ENCODE results near the gene CENATAC. TPM values are rescaled to one million over a fixed set of nuclear protein-coding genes. Genes with fewer than 3 reads are reported as not detected.
"Not testable (repeated sequence)": the region's sequence is repeated elsewhere in the genome, so short reads cannot be mapped to it uniquely, and the experiment has no call there.

Gene CENATAC
- total RNA-seq, 1 donor from 2014 or later, result 31.6 TPM

GRCh38 chr11:118971646-118972045 is 26.3 kb upstream of the CENATAC start, which contains the start of gene FOXR1:
FOXR1 (plus strand) TSS chr11:118971761; CDS start chr11:118971932, 171 bp downstream.
- peaks cover 38% of the 10 kb centered on the region for H3K27me3 Mint-ChIP-seq (ENCODE audit: unreplicated experiment)
- no peak for DNase-seq (ENCODE audit: extremely low spot score, unreplicated experiment)

GRCh38 chr11:118973985-118974384 is 24.0 kb upstream of the CENATAC start:
- Mint-ChIP-seq H3K27ac (ENCODE audit: unreplicated experiment) (no peak overlapping the region), H3K4me1 (ENCODE audit: unreplicated experiment) (no peaks in the 10 kb centered on the region), H3K27me3 (ENCODE audit: unreplicated experiment) (peaks cover 36% of the 10 kb centered on the region), H3K36me3 (ENCODE audit: unreplicated experiment) (no peaks in the 10 kb centered on the region), H3K9me3 (ENCODE audit: unreplicated experiment) (no peaks in the 10 kb centered on the region), H3K4me3 (ENCODE audit: unreplicated experiment) (no peak overlapping the region)
- TF ChIP-seq, protein P1, sequence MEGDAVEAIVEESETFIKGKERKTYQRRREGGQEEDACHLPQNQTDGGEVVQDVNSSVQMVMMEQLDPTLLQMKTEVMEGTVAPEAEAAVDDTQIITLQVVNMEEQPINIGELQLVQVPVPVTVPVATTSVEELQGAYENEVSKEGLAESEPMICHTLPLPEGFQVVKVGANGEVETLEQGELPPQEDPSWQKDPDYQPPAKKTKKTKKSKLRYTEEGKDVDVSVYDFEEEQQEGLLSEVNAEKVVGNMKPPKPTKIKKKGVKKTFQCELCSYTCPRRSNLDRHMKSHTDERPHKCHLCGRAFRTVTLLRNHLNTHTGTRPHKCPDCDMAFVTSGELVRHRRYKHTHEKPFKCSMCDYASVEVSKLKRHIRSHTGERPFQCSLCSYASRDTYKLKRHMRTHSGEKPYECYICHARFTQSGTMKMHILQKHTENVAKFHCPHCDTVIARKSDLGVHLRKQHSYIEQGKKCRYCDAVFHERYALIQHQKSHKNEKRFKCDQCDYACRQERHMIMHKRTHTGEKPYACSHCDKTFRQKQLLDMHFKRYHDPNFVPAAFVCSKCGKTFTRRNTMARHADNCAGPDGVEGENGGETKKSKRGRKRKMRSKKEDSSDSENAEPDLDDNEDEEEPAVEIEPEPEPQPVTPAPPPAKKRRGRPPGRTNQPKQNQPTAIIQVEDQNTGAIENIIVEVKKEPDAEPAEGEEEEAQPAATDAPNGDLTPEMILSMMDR (IDR thresholded peaks at IDR 0.05), result no peak
- DNase-seq (ENCODE audit: extremely low spot score, unreplicated experiment), result no peak

More at GRCh38 chr11:118971646-118972045, 26.3 kb upstream of the CENATAC start, which contains the start of gene FOXR1:
- TF ChIP-seq, protein P1 (IDR thresholded peaks at IDR 0.05), result no peak
- no peaks in the 10 kb centered on the region for H3K9me3 Mint-ChIP-seq (ENCODE audit: unreplicated experiment)
- no peak within 1 kb of the TSS for H3K27ac Mint-ChIP-seq (ENCODE audit: unreplicated experiment)
- no peaks in the 10 kb centered on the region for H3K4me1 Mint-ChIP-seq (ENCODE audit: unreplicated experiment)
- no peaks in the 10 kb centered on the region for H3K36me3 Mint-ChIP-seq (ENCODE audit: unreplicated experiment)
- no peak within 1 kb of the TSS for H3K4me3 Mint-ChIP-seq (ENCODE audit: unreplicated experiment)

DNA sequence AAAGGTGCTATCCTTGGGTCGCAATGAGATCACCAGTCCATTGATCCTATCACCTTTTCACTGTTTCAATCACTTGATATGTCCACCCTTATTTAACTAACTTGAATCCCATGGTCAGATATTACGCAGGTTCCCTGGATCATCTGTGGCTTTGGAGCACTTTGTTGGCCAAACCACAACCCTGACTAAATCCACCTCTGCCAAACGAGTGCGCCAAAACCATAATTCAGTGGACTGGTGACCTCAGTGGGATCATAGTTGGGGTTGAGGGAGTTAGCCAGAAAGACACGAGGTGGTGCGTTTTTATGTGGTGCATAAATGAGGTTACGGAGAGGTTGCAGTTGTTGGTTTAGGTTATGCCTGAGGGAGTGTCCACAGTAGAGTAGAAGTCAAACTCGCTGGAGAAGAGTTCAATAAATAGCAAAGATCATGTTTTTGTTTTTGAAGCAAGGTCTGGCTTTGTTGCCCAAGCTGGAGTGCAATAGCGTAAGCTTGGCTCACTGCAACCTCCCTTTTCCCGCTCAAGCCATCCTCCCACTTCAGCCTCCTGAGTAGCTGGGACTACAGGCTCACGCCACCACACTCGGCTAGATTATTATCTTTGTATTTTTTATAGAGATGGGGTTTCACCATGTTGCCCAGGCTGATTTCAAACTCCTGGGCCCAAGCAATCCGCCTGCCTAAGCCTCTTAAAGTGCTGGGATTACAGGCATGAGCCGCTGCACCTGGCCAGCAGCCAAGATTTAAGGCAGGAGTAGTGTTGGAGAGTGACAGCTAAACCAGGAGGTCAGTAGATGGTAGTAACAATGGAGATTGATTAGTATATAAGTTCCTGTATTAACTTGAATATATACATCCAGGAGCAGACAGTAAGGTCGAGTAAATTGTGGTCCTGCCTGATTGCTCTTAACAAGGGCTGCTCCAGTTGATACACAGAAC is 21.9 kb upstream of the CENATAC start:
- Mint-ChIP-seq H3K9me3 (ENCODE audit: unreplicated experiment) (no peaks in the 10 kb centered on the region), H3K4me1 (ENCODE audit: unreplicated experiment) (no peaks in the 10 kb centered on the region), H3K27me3 (ENCODE audit: unreplicated experiment) (peaks cover 34% of the 10 kb centered on the region), H3K4me3 (ENCODE audit: unreplicated experiment) (no peak overlapping the region), H3K27ac (ENCODE audit: unreplicated experiment) (no peak overlapping the region), H3K36me3 (ENCODE audit: unreplicated experiment) (no peaks in the 10 kb centered on the region)
- TF ChIP-seq, protein P1 (IDR thresholded peaks at IDR 0.05), result no peak
- DNase-seq (ENCODE audit: extremely low spot score, unreplicated experiment), result no peak

- Mint-ChIP-seq H3K4me3 (ENCODE audit: unreplicated experiment) (no peak overlapping the region), H3K9me3 (ENCODE audit: unreplicated experiment) (no peaks in the 10 kb centered on the region), H3K36me3 (ENCODE audit: unreplicated experiment) (no peaks in the 10 kb centered on the region), H3K27ac (ENCODE audit: unreplicated experiment) (no peak overlapping the region), H3K27me3 (ENCODE audit: unreplicated experiment) (peaks cover 26% of the 10 kb centered on the region), H3K4me1 (ENCODE audit: unreplicated experiment) (no peaks in the 10 kb centered on the region)
- no peak for DNase-seq (ENCODE audit: extremely low spot score, unreplicated experiment)
- TF ChIP-seq, protein P1 (IDR thresholded peaks at IDR 0.05), result no peak
Observed at GRCh38 chr11:118979434-118979833, 18.5 kb upstream of the CENATAC start.

DNA sequence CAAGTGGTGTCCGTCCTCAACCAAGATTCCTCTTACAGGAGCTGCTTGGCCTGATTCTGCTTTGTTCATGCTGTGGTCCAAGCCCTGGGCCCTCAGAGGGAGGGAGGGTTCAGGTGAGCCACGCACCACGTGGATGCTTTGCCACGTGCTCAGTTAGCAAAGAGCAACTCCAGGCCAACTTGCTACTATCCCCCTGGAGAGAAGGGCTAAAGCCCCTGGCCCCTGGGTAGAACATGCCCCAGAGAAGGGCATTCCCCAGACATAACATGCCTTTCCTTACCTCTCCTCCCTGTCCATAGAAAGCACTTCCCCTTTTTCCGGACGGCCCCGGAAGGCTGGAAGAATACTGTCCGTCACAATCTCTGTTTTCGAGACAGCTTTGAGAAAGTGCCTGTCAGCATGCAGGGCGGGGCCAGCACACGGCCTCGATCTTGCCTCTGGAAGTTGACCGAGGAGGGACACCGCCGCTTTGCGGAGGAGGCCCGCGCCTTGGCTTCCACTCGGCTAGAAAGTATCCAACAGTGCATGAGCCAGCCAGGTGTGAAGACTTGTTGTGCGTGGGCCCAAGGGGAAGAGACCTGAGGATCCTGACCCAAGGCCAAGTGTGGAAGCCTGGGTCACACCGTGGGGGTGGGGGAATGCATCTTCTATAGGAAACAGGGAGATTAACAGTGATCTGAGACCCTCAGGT is 17.6 kb upstream of the CENATAC start:
- DNase-seq (ENCODE audit: extremely low spot score, unreplicated experiment), result no peak
- TF ChIP-seq, protein P1 (IDR thresholded peaks at IDR 0.05), result no peak

DNA sequence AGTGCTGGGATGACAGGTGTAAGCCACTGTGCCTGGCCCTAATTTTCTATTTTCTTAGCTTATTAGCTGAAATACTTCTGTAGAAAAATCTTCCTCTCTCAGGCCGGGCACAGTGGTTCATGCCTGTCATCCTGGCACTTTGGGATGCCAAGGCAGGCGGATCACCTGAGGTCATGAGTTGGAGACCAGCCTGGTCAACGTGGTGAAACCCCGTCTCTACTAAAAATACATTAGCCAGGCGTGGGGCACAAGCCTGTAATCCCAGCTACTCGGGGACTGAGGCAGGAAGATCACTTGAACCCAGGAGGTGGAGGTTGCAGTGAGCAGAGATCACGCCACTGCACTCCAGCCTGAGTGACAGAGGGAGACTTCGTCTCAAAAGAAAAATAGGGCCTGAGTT is 13.6 kb upstream of the CENATAC start:
- not testable (repeated sequence) for H3K27ac Mint-ChIP-seq (ENCODE audit: unreplicated experiment); H3K27me3 Mint-ChIP-seq (ENCODE audit: unreplicated experiment); H3K4me1 Mint-ChIP-seq (ENCODE audit: unreplicated experiment); H3K9me3 Mint-ChIP-seq (ENCODE audit: unreplicated experiment); DNase-seq (ENCODE audit: extremely low spot score, unreplicated experiment); H3K36me3 Mint-ChIP-seq (ENCODE audit: unreplicated experiment); H3K4me3 Mint-ChIP-seq (ENCODE audit: unreplicated experiment)

More for the DNA sequence above, 17.6 kb upstream of the CENATAC start:
- H3K4me1 Mint-ChIP-seq (ENCODE audit: unreplicated experiment), result peaks cover 2% of the 10 kb centered on the region
- H3K27ac Mint-ChIP-seq (ENCODE audit: unreplicated experiment), result no peak overlapping the region
- no peaks in the 10 kb centered on the region for H3K36me3 Mint-ChIP-seq (ENCODE audit: unreplicated experiment)
- H3K27me3 Mint-ChIP-seq (ENCODE audit: unreplicated experiment), result peaks cover 19% of the 10 kb centered on the region
- H3K4me3 Mint-ChIP-seq (ENCODE audit: unreplicated experiment), result no peak overlapping the region
- H3K9me3 Mint-ChIP-seq (ENCODE audit: unreplicated experiment), result no peaks in the 10 kb centered on the region

All from osteocyte (in vitro differentiated cells).